Endothelial cell of umbilical vein (primary cell): ENCODE data around the gene FBXW4. TPM values are rescaled to one million over a fixed set of nuclear protein-coding genes. Genes with fewer than 3 reads are reported as not detected.

Source experiments
- BruUV-seq: library from RNA; stranded (reverse); fragments of 400-500 nt; replicated peaks from 2 replicates; lab custom pipeline; 2021; lab: Mats Ljungman, UMichigan
- CTCF ChIA-PET: fragments of 300-600, 350-600 bp; sonication (Branson Sonifier 250); formaldehyde crosslinking; loops from one replicate; lab custom pipeline; 2021; ENCODE audit warnings: antibody characterized with exemption, inconsistent platforms; lab: Charles Lee
- POLR2A ChIA-PET: fragments of 300-600, 350-600 bp; sonication (Branson Sonifier 250); formaldehyde crosslinking; loops from one replicate; lab custom pipeline; 2021; ENCODE audit warnings: antibody characterized with exemption, inconsistent platforms; lab: Charles Lee
- DNase-seq: peaks from one replicate; pipeline ENCODE4 v3.0.0-alpha.2; 2011; ENCODE audit warnings: low read depth, low spot score
- FAIRE-seq: peaks from 2 replicates; lab custom pipeline; 2011; peaks lifted over from hg19 to GRCh38; lab: Jason Lieb, UNC
- H2AFZ ChIP-seq: 2 replicates; pipeline ENCODE4 v1.6.0; 2012; ENCODE audit warnings: low read depth, low read length, control low read depth, inconsistent platforms
- H3K27ac ChIP-seq: 2 replicates; pipeline ENCODE4 v1.5.1; 2011; ENCODE audit warnings: low read depth, mild to moderate bottlenecking, control low read depth, low read length, moderate library complexity; ENCODE audit not compliant: insufficient read depth
- H3K27me3 ChIP-seq, 2 experiments: 2 replicates each; pipeline versions ENCODE4 v1.6.0 to v1.6.1; 2011; ENCODE audit warnings: low read length in 2 of 2, mixed read lengths in 1 of 2; ENCODE audit not compliant: control insufficient read depth in 2 of 2, insufficient read depth in 2 of 2
- H3K36me3 ChIP-seq, 2 experiments: 2 replicates in 1 of 2; 3 replicates in 1 of 2; pipeline ENCODE4 v1.5.1; 2011; ENCODE audit warnings: low read length in 2 of 2, mild to moderate bottlenecking in 1 of 2, moderate library complexity in 1 of 2; ENCODE audit not compliant: control insufficient read depth in 2 of 2, insufficient read depth in 2 of 2; ENCODE audit errors: extremely low read depth in 1 of 2
- H3K4me1 ChIP-seq: 3 replicates; pipeline ENCODE4 v1.5.1; 2011; ENCODE audit warnings: mild to moderate bottlenecking, low read length; ENCODE audit not compliant: control insufficient read depth, insufficient read depth; ENCODE audit errors: extremely low read depth
- H3K4me2 ChIP-seq: 2 replicates; pipeline ENCODE4 v1.6.1; 2011; ENCODE audit warnings: low read length, control low read depth, mixed read lengths; ENCODE audit not compliant: insufficient read depth
- H3K4me3 ChIP-seq, 3 experiments: fragments of 200-600 bp in 1 of 3; sonication (generic), shearing (Covaris generic) in 1 of 3; replicated peaks in 1 of 3; 2 replicates each; pipeline ENCODE4 v1.5.1; 2011 to 2016; ENCODE audit warnings: control low read depth in 3 of 3, low read length in 3 of 3, mild to moderate bottlenecking in 2 of 3, inconsistent platforms in 1 of 3, low read depth in 1 of 3, moderate library complexity in 1 of 3; ENCODE audit not compliant: insufficient read depth in 1 of 3
- H3K79me2 ChIP-seq: 2 replicates; pipeline ENCODE4 v1.6.0; 2012; ENCODE audit warnings: low read length, inconsistent platforms; ENCODE audit not compliant: control insufficient read depth, insufficient read depth
- H3K9ac ChIP-seq: replicated peaks from 2 replicates; pipeline ENCODE3; 2011; ENCODE audit warnings: low read length, control low read depth; ENCODE audit not compliant: insufficient read depth; ENCODE audit errors: extremely low read depth
- H3K9me1 ChIP-seq: replicated peaks from 3 replicates; pipeline ENCODE4 v1.6.0; 2011; ENCODE audit warnings: mild to moderate bottlenecking, low read length; ENCODE audit not compliant: control insufficient read depth, insufficient read depth; ENCODE audit errors: extremely low read depth
- H3K9me3 ChIP-seq: replicated peaks from 2 replicates; pipeline ENCODE4 v1.5.1; 2012; ENCODE audit warnings: low read length, inconsistent platforms; ENCODE audit not compliant: control insufficient read depth, insufficient read depth
- H4K20me1 ChIP-seq: replicated peaks from 2 replicates; pipeline ENCODE3; 2011; ENCODE audit warnings: mild to moderate bottlenecking, low read length; ENCODE audit not compliant: control insufficient read depth, insufficient read depth; ENCODE audit errors: extremely low read depth
- EZH2 ChIP-seq: IDR thresholded peaks from 2 replicates; pipeline ENCODE4 v1.6.1; 2012; ENCODE audit warnings: borderline replicate concordance, low read depth, mild to moderate bottlenecking, moderate library complexity, low read length, inconsistent platforms; ENCODE audit not compliant: severe bottlenecking
- FOS ChIP-seq: IDR thresholded peaks from 2 replicates; pipeline ENCODE4 v1.6.1; 2011; ENCODE audit warnings: mild to moderate bottlenecking, low read length, moderate library complexity, borderline replicate concordance; ENCODE audit not compliant: insufficient read depth
- GATA2 ChIP-seq: IDR thresholded peaks from 2 replicates; pipeline ENCODE4 v1.7.0; 2011; ENCODE audit warnings: low read depth, mild to moderate bottlenecking, moderate library complexity, mixed read lengths, low read length; ENCODE audit not compliant: insufficient read length, insufficient read depth
- JUN ChIP-seq: IDR thresholded peaks from 2 replicates; pipeline ENCODE4 v1.6.1; 2011; ENCODE audit warnings: borderline replicate concordance, low read depth; ENCODE audit not compliant: insufficient read length, insufficient read depth
- MYC ChIP-seq: IDR thresholded peaks from one replicate; pipeline ENCODE4 v1.6.1; 2011; ENCODE audit warnings: mild to moderate bottlenecking, low read depth, low read length
- POLR2A ChIP-seq: IDR thresholded peaks from 2 replicates; pipeline ENCODE4 v1.6.1; 2012; ENCODE audit warnings: low read depth, mild to moderate bottlenecking, control low read depth, low read length
- POLR2AphosphoS5 ChIP-seq: IDR thresholded peaks from 2 replicates; pipeline ENCODE4 v1.6.1; 2012; ENCODE audit warnings: low read depth, mild to moderate bottlenecking, control low read depth, low read length, moderate library complexity; ENCODE audit not compliant: insufficient read depth
- dilution Hi-C: fragments of 300-500 bp; cut with MboI; formaldehyde crosslinking; loops from one replicate; pipeline ENCODE4 v1.15.0; 2019; ENCODE audit warnings: low sequenced_read_pairs; ENCODE audit not compliant: extremely low pct_ligation_motif_present
- intact Hi-C: fragments of 100-400 bp; cut with micrococcal nuclease; formaldehyde crosslinking; loops from one replicate; pipeline ENCODE4 v1.10.0; 2022
- polyA plus RNA-seq, 4 experiments: library from polyadenylated mRNA; depleted of rRNA in 3 of 4; stranded (reverse) in 3 of 4; unstranded in 1 of 4; fragments of >200 nt; gene quantifications; 2 replicates each; pipeline versions ENCODE4 v1.2.1 to v1.2.3, GENCODE V29; 2011 to 2012; ENCODE audit warnings: missing spikeins in 1 of 4
- total RNA-seq: library from RNA; stranded (reverse); gene quantifications from 2 replicates; pipeline ENCODE4 v1.2.3, GENCODE V29; 2021
- TF ChIP-seq, protein P1 (sequence below): IDR thresholded peaks from 2 replicates; pipeline ENCODE4 v1.6.1; 2011; ENCODE audit not compliant: insufficient read depth, insufficient read length
- TF ChIP-seq, protein P2 (sequence below), 2 donors: IDR thresholded peaks; 1 replicate in 1 of 2; 2 replicates in 1 of 2; pipeline ENCODE4 v1.5.1; 2011; ENCODE audit warnings: low read length in 2 of 2, mild to moderate bottlenecking in 2 of 2, moderate library complexity in 2 of 2, control low read depth in 1 of 2, inconsistent platforms in 1 of 2, low read depth in 1 of 2; ENCODE audit not compliant: insufficient read depth in 1 of 2; ENCODE audit errors: extremely low read depth in 1 of 2

FBXW4 gene
- total and polyA plus RNA-seq, 2 donors (not counting 3 experiments of a cell fraction or from before 2014, with no cell fraction given): 20.8 to 21.1 TPM

GRCh38 chr10:101669181-101669580 lies 25.8 kb downstream of the FBXW4 start:
- no TSS peak for BruUV-seq
- intact Hi-C loops: no loop called here
- CTCF ChIA-PET: no interaction called here
- FAIRE-seq: no peak
- Histone ChIP-seq H3K9me3 (no peaks in the 10 kb centered on the region), H3K27me3 (no peaks in the 10 kb centered on the region), H3K4me1 (no peaks in the 10 kb centered on the region), H2AFZ (no peak overlapping the region), H3K36me3 (peaks cover 2 to 19% of the 10 kb centered on the region in 2 experiments), H3K4me3 (no peak overlapping the region), H3K9me1 (no peaks in the 10 kb centered on the region), H3K9ac (no peak overlapping the region), H3K27ac (no peak overlapping the region), H3K4me2 (no peak overlapping the region), H3K79me2 (no peaks in the 10 kb centered on the region), H4K20me1 (no peaks in the 10 kb centered on the region)
- DNase-seq: no peak
- dilution Hi-C loops: no loop called here
- TF ChIP-seq MYC (no peak), GATA2 (no peak), POLR2A (no peak), EZH2 (no peak), JUN (no peak), FOS (no peak), POLR2AphosphoS5 (no peak)
- TF ChIP-seq, protein P1, sequence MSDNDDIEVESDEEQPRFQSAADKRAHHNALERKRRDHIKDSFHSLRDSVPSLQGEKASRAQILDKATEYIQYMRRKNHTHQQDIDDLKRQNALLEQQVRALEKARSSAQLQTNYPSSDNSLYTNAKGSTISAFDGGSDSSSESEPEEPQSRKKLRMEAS: no peak
- TF ChIP-seq, protein P2, sequence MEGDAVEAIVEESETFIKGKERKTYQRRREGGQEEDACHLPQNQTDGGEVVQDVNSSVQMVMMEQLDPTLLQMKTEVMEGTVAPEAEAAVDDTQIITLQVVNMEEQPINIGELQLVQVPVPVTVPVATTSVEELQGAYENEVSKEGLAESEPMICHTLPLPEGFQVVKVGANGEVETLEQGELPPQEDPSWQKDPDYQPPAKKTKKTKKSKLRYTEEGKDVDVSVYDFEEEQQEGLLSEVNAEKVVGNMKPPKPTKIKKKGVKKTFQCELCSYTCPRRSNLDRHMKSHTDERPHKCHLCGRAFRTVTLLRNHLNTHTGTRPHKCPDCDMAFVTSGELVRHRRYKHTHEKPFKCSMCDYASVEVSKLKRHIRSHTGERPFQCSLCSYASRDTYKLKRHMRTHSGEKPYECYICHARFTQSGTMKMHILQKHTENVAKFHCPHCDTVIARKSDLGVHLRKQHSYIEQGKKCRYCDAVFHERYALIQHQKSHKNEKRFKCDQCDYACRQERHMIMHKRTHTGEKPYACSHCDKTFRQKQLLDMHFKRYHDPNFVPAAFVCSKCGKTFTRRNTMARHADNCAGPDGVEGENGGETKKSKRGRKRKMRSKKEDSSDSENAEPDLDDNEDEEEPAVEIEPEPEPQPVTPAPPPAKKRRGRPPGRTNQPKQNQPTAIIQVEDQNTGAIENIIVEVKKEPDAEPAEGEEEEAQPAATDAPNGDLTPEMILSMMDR (IDR thresholded peaks at IDR 0.05; ENCODE audit: extremely low read depth in 1 of 2, insufficient read depth in 1 of 2, low read depth in 1 of 2, low read length in 2 of 2): no peak
- POLR2A ChIA-PET: no interaction called here
